Measurements from ENCODE around the gene CNOT3.

The CNOT3 gene

DNA sequence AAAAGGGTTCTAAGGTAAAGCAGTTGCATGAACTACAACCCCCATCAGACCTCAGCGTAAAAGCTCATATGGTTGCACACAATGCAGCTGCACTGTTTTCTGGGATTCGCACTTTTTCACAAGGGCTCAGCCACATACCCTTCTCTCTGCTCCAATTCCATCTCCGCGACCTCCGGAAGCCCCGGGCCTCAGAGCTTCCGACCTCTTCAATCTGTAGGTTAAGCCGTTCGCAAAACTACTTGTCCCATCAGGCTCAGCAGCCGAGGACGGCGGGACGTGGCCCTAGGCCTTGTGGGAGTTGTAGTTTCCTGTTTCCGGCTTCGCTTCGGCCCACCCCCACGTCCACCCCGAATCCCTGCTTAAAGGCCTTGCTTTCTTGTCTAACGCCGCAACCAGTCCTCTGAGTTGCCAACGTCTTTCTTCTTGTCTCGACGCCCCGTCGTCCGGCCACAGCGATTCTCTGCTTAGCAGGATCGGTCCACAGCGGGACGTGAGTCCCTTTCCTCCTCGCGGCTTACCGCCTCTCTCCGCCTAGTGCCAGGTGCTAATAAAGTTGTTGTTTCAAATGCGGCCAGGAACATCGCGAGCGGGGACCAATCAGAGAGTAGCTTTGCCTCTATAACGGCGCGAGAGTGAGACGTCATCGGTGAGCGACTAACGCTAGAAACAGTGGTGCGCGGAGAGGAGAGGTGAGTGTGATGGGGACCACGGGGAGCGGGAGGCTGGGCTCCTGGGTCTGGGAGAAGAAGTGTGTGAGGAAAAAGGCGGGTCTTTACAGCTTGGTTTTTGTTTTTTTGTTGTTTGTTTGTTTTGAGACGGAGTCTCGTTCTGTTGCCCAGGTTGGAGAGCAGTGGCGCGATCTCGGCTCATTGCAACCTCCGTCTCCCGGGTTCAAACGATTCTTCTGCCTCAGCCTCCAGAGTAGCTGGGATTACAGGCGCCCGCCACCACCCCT lies 22.2 kb upstream of the CNOT3 start, which contains the start of the genes PRPF31 and TFPT:
TSS of gene PRPF31 (plus strand) at position 646 of the 955 bp plus-strand sequence. CDS start 2,525 bp downstream, outside the sequence.
TSS of gene TFPT (minus strand) at position 549 of the 955 bp plus-strand sequence. CDS start at position 161, 388 bp downstream.
- TF ChIP-seq, protein P1, sequence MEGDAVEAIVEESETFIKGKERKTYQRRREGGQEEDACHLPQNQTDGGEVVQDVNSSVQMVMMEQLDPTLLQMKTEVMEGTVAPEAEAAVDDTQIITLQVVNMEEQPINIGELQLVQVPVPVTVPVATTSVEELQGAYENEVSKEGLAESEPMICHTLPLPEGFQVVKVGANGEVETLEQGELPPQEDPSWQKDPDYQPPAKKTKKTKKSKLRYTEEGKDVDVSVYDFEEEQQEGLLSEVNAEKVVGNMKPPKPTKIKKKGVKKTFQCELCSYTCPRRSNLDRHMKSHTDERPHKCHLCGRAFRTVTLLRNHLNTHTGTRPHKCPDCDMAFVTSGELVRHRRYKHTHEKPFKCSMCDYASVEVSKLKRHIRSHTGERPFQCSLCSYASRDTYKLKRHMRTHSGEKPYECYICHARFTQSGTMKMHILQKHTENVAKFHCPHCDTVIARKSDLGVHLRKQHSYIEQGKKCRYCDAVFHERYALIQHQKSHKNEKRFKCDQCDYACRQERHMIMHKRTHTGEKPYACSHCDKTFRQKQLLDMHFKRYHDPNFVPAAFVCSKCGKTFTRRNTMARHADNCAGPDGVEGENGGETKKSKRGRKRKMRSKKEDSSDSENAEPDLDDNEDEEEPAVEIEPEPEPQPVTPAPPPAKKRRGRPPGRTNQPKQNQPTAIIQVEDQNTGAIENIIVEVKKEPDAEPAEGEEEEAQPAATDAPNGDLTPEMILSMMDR (IDR thresholded peaks at IDR 0.05; ENCODE audit: low read depth, low read length): no peak

DNA sequence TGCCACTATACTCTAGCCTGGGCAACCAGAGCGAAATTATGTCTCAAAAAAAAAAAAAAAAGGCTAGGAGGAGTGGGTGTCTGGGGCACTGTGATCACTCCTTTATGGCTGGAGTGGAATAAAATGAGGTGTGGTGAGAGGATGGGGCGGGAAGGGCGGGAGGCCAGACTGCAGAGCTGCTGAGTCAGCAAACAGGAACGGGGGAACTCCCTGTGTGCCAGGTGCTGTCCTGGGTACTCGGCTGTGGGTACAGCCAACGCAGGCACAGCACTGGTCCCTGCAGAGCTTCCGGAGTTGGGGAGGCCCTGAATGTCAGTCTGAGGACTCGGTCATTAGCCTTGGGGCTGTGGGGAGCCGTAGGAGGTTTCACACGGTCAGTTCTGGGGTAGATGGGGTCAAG lies 16.3 kb upstream of the CNOT3 start:
- TF ChIP-seq, protein P1 (IDR thresholded peaks at IDR 0.05; ENCODE audit: low read depth, low read length): no peak
- H3K27me3 ChIP-seq: no peaks in the 10 kb centered on the region

More for the DNA sequence above, 22.2 kb upstream of the CNOT3 start, which contains the start of the genes PRPF31 and TFPT:
- Histone ChIP-seq H3K27me3 (no peaks in the 10 kb centered on the region), H3K9me3 (no peaks in the 10 kb centered on the region), H3K4me1 (no peaks in the 10 kb centered on the region), H3K36me3 (peaks cover 20% of the 10 kb centered on the region), H3K4me3 (ENCODE audit: low read depth, low read length) (peak within 1 kb of the TSS; percentile 89)
- peak; percentile 94 for DNase-seq

DNA sequence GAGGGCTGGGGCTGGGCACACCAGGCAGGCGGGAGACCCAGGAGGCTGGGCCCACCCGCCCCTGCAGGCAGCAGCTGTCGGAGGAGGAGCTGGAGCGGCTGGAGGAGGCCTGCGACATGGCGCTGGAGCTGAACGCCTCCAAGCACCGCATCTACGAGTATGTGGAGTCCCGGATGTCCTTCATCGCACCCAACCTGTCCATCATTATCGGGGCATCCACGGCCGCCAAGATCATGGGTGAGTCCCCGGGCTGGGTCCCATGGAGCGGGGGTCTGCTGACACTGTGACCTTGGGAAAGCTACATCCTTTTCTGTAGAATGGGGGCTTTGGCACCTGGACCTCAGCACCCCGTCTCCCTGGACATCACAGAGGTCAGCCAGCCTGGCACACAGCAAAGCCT lies 13.9 kb upstream of the CNOT3 start:
- no peak overlapping the region for H3K4me3 ChIP-seq (ENCODE audit: low read depth, low read length)
- no peaks in the 10 kb centered on the region for H3K4me1 ChIP-seq
- no peak for DNase-seq
- H3K36me3 ChIP-seq: peaks cover 72% of the 10 kb centered on the region
- no peaks in the 10 kb centered on the region for H3K9me3 ChIP-seq
- TF ChIP-seq, protein P1 (IDR thresholded peaks at IDR 0.05; ENCODE audit: low read depth, low read length): no peak
- H3K27me3 ChIP-seq: no peaks in the 10 kb centered on the region

More for the DNA sequence above, 16.3 kb upstream of the CNOT3 start:
- no peak overlapping the region for H3K4me3 ChIP-seq (ENCODE audit: low read depth, low read length)
- no peaks in the 10 kb centered on the region for H3K4me1 ChIP-seq
- H3K9me3 ChIP-seq: no peaks in the 10 kb centered on the region
- peaks cover 54% of the 10 kb centered on the region for H3K36me3 ChIP-seq
- DNase-seq: no peak

DNA sequence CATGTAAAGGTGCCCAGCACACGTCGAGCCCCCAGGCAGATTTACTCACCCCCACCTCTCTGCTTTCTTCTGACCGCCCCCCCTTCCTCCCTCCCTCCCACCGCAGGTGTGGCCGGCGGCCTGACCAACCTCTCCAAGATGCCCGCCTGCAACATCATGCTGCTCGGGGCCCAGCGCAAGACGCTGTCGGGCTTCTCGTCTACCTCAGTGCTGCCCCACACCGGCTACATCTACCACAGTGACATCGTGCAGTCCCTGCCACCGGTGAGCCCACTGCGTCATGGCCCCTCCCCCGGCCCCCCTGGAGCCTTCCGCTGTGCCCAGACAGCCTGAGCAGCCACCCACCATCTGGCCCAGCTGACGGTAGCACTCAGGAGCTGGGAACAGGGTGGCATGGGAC lies 13.2 kb upstream of the CNOT3 start:
- H3K9me3 ChIP-seq: no peaks in the 10 kb centered on the region
- no peaks in the 10 kb centered on the region for H3K4me1 ChIP-seq
- H3K4me3 ChIP-seq (ENCODE audit: low read depth, low read length): no peak overlapping the region
- H3K27me3 ChIP-seq: no peaks in the 10 kb centered on the region
- TF ChIP-seq, protein P1 (IDR thresholded peaks at IDR 0.05; ENCODE audit: low read depth, low read length): no peak
- DNase-seq: no peak
- peaks cover 77% of the 10 kb centered on the region for H3K36me3 ChIP-seq

DNA sequence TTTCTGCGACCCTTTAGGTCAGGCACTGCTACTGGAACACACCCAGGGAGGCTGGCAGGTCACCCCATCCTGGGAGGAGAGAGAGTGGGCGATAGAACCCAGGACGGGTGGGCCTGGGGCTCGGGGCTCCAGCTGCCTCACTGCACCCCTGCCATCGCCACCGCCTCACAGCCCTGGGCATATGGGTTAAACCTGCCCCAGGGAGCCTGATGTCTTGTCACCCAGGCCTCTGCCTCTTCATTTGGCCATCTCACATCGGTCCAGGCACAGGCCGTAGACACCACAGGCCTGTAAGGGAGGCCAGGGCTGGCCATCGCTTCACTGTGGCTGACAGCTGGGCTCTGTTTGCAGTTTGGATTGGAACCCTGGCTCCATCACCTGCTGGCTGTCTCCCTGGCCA lies 11.8 kb upstream of the CNOT3 start:
- no peaks in the 10 kb centered on the region for H3K27me3 ChIP-seq
- no peak overlapping the region for H3K4me3 ChIP-seq (ENCODE audit: low read depth, low read length)
- peaks cover 67% of the 10 kb centered on the region for H3K36me3 ChIP-seq
- no peaks in the 10 kb centered on the region for H3K9me3 ChIP-seq
- TF ChIP-seq, protein P1 (IDR thresholded peaks at IDR 0.05; ENCODE audit: low read depth, low read length): no peak
- H3K4me1 ChIP-seq: no peaks in the 10 kb centered on the region
- no peak for DNase-seq
